ENCODE data around the gene SMTN.
"Not testable (repeated sequence)": the region's sequence is repeated elsewhere in the genome, so short reads cannot be mapped to it uniquely, and the experiment has no call there.

SMTN gene

GRCh38 chr22:31091106-31091975 lies 10.2 kb downstream of the SMTN start:
- DNase-seq, result no peak

DNA sequence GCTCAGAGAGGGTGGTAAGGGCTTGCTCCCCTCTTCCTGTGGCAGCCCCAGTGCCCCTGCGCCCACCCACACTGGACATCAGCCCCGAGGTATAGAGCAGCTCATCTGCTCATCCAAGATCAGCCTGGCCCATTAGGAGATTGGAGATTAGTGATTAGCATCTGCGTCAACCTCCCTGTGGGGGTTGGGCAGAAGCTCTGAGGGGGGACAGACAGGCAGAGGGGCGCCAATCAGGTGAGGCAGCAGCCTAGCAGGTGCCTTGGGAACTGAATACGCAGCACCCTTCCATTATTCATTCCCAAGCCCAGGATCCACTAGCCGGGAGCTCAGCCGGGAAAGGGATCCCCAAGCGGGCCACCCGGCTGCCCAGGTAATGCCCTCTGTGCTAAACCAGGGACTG lies 11.0 kb downstream of the SMTN start:
- DNase-seq, result no peak

DNA sequence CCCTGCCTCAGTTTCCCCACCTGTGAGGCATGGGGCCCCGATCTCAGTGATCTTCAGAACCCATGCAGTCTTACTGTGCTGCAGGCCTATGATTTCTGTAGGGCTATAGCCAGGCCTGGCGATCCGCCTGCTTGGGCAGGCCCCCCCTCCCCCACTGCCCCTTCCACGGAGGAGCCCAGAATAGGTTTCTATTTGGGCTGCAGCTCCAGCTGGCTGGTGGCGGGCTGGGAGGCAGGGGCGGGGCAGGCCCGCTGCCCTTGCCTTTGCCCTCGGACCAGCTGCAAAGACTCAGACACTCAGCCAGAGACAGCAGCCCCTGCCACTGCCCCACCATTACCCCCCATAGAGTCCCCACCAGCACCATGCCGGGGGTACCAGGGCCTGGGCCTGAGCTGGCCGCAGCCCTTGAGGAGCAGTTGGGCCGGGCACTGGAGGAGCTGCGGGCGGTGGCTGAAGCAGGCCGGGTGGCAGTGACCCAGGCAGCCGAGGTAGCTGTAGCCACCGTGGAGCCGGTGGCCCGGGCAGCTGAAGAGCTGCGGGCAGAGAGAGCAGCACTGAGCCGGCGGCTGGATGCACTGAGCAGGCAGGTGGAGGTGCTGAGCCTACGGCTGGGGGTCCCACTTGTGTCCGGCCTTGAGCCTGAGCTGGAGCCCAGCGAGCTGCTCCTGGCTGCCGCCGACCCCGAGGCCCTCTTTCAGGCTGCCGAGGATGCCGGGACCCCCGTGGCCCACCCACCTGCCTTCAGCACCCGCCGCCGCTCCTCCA lies 12.2 kb downstream of the SMTN start:
- DNase-seq, result no peak

GRCh38 chr22:31094021-31094551 lies 13.0 kb downstream of the SMTN start:
- no peak for DNase-seq

DNA sequence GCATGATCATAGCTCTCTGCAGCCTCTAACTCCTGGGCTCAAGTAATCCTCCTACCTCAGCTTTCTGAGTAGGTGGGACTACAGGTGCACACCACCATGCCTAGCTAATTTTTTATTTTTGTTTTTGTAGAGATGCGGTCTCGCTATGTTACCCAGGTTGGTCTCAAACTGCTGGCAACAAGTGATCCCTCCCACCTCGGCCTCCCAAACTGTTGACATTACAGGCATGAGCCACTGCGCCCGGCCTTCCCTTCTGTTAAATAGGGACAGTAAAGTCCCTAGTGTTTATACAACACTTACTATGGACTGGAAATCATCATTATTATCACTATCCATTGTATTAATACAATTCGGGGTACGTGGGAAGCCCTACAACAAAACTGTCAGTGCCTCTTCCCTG lies 13.6 kb downstream of the SMTN start:
- DNase-seq, result no peak

- DNase-seq, result no peak
Observed at GRCh38 chr22:31095637-31096249, 14.6 kb downstream of the SMTN start.

DNA sequence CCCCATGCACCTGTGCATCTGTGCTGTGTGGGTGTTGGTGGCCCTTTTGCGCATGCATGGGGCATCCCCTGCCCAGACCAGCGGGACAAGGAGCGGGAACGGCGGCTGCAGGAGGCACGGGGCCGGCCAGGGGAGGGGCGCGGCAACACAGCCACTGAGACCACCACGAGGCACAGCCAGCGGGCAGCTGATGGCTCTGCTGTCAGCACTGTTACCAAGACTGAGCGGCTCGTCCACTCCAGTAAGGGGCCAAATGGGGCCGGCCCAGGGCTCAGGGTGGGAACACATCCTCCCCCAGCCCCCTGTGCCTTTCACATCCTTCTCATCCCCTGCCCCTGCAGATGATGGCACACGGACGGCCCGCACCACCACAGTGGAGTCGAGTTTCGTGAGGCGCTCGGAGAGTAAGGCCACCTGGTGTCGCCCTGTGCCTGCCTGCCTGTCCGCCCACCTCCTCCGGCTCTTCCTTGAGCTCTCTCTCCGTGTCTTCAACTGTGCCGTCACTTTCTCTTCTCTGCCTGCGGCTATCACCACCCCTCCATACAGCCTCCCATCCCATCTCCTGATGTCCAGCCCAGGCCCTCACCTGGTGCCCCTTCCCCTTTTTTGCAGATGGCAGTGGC lies 15.7 kb downstream of the SMTN start:
- DNase-seq, result no peak

- not testable (repeated sequence) for DNase-seq
Observed at GRCh38 chr22:31097539-31097938, 16.4 kb downstream of the SMTN start.

DNA sequence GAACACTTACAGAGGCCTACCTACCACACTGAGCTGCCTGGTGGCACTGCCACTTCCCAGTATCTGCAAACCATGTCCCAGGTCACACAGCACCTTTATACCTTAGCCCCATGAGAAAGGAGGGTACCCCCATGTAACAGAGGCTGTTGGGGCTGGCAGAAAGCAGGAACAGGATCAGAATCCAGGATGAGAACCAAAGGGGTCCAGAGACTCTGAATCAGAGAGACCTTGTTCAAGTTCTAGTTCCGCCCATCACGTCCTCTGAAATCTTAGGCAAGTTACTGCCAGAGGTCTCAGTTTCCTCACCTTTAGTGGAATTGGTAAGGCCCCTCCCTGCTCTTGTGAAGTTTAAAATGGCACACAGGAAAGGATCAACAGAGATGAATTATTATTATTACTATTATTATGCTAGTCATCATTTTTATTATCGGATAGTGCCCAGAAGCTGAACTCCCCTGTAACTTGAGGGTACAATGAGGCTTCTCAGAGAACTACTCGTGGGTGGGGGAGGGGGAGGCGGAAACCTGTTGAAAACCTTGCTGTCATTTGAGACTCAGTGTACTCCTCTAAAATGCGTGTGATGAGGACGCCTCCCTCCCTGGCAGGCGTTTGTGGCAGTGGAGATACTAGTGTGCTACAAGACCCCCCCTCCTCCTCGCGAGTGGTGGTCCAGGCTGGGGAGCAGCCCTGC lies 17.0 kb downstream of the SMTN start:
- no peak for DNase-seq

GRCh38 chr22:31098632-31099110 lies 17.6 kb downstream of the SMTN start:
- DNase-seq, result no peak

- DNase-seq, result no peak
Observed at GRCh38 chr22:31099386-31099785, 18.3 kb downstream of the SMTN start.

GRCh38 chr22:31099841-31100761 lies 19.0 kb downstream of the SMTN start:
- DNase-seq, result no peak

DNA sequence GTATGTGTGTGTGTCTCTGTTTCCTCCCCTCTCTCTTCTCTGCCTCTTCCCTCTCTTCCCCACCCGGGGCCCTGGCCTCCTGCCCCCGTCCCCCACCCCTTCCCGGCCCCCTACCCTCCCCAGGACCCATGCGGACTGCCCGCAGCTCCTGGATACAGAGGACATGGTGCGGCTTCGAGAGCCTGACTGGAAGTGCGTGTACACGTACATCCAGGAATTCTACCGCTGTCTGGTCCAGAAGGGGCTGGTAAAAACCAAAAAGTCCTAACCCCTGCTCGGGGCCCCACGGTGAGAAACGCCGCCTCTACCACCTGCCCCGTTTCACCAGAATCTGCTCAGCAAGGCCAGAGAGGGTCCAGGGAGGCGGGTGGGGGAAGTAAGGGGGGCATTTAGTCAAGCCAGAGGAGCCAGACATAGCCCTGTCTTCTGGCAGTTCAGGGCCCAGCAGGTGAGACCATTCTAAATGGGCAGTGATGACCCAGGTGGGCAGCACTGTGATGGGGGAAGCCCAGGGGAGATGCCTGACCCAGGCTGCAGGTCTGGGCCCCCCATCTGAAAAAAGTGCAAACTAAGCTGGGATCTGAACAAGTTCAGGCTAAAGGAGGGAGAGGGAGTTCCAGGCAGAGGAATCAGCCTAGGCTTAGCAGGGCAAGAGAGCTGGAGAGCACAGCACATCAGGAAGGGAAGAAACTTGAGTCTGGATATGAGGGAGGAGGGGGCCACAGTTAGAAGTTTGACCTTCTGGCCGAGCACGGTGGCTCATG lies 19.8 kb downstream of the SMTN start:
- DNase-seq, result no peak

- no peak for DNase-seq
Observed at GRCh38 chr22:31102441-31103081, 21.4 kb downstream of the SMTN start.

- DNase-seq, result no peak
Observed at GRCh38 chr22:31103111-31103510, 22.0 kb downstream of the SMTN start.

GRCh38 chr22:31103899-31104694 lies 23.0 kb downstream of the SMTN start:
- DNase-seq, result no peak

- no peak for DNase-seq
Observed at GRCh38 chr22:31104869-31105268, 23.8 kb downstream of the SMTN start.

DNA sequence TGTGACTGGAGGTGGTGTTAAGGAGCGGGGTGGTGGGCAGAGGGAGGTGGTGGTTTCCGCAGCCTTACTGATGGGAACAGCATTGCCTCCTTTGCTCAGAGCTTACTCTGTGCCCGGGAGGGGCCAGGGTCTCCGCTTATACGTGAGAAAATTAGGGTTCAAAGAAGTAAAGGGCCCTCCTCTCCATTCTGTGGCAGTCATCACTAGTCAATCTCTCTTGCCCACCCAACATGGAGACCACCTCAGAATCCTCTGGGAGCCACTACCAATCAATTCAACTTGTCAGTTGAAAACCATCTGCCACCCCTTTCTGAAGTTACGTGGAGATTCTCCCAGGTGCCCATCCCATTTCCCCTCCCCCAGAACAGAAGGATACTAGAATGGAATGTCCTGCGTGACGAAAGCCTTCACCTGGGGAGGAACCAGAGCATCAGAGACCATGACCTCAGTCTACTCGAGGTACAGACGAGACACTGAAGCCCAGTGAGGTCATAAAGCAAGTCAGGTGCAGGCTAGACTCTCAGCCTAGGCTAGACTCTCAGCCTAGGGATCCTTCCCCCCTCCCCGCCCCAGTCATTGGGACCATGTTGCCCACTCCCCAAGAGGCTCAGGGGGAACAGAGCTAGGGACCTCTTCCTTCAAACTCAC lies 24.3 kb downstream of the SMTN start:
- DNase-seq, result no peak

Measured in NCI-H69 (cell line).